Neural cell (in vitro differentiated cells): ENCODE results near the gene CCNJL.

Source experiments
- CTCF ChIP-seq: fragments of 450-650 bp; IDR thresholded peaks from 2 replicates; pipeline ENCODE4 v1.5.1; 2014; ENCODE audit warnings: antibody characterized with exemption, mild to moderate bottlenecking, moderate library complexity; ENCODE audit not compliant: poor library complexity, severe bottlenecking
- EP300 ChIP-seq: fragments of 450-650 bp; conservative IDR thresholded peaks from 2 replicates; pipeline ENCODE4 v1.6.1; 2014; ENCODE audit warnings: antibody characterized with exemption, mild to moderate bottlenecking, moderate library complexity; ENCODE audit not compliant: poor library complexity, severe bottlenecking
- EZH2 ChIP-seq: fragments of 200-600, 300-800 bp; shearing (Covaris generic), sonication (generic); IDR thresholded peaks from 2 replicates; pipeline ENCODE4 v1.6.1; 2014; ENCODE audit warnings: antibody characterized with exemption, low read length, borderline replicate concordance, mild to moderate bottlenecking; ENCODE audit not compliant: insufficient read depth, poor library complexity, severe bottlenecking
- MXI1 ChIP-seq: fragments of 450-650 bp; conservative IDR thresholded peaks from 2 replicates; pipeline ENCODE4 v1.6.1; 2014; ENCODE audit warnings: antibody characterized with exemption, mild to moderate bottlenecking; ENCODE audit not compliant: poor library complexity, severe bottlenecking
- POLR2AphosphoS5 ChIP-seq: IDR thresholded peaks from 2 replicates; pipeline ENCODE4 v1.6.1; 2012
- RAD21 ChIP-seq: fragments of 450-650 bp; conservative IDR thresholded peaks from 2 replicates; pipeline ENCODE4 v1.6.1; 2014; ENCODE audit warnings: antibody characterized with exemption, mild to moderate bottlenecking, moderate library complexity
- REST ChIP-seq: IDR thresholded peaks from 2 replicates; pipeline ENCODE4 v1.6.1; 2012; ENCODE audit warnings: borderline replicate concordance
- TAF1 ChIP-seq: IDR thresholded peaks from 2 replicates; pipeline ENCODE4 v1.6.1; 2012; ENCODE audit warnings: low read depth

GRCh38 chr5:160262151-160263074 is 50.0 kb downstream of the CCNJL start:
- TF ChIP-seq EP300 (no peak), TAF1 (no peak), EZH2 (no peak), POLR2AphosphoS5 (no peak), REST (no peak), CTCF (no peak), RAD21 (no peak), MXI1 (no peak)
